HEK293 (cell line): Measurements from ENCODE around the gene MYRIP.

ENCODE experiments used
- SETDB1 ChIP-seq: IDR thresholded peaks from one replicate; pipeline ENCODE4 v1.6.1; 2017; ENCODE audit warnings: mild to moderate bottlenecking, low read length, moderate library complexity, mixed read lengths; ENCODE audit not compliant: insufficient read length
- ZNF555 ChIP-seq: fragments of 450-650 bp; formaldehyde crosslinking; conservative IDR thresholded peaks from 2 replicates; pipeline ENCODE4 v1.5.1; 2017; ENCODE audit warnings: missing biosample characterization, mild to moderate bottlenecking, missing genetic modification characterization, inconsistent platforms
- ZNF596 ChIP-seq: fragments of 450-650 bp; IDR thresholded peaks from 2 replicates; pipeline ENCODE4 v1.5.0; 2018; ENCODE audit warnings: missing biosample characterization, mild to moderate bottlenecking, missing genetic modification characterization, moderate library complexity
- ZNF658 ChIP-seq: fragments of 450-650 bp; formaldehyde crosslinking; IDR thresholded peaks from 2 replicates; pipeline ENCODE4; 2016; ENCODE audit warnings: missing biosample characterization, missing genetic modification characterization
- ZNF830 ChIP-seq: fragments of 450-650 bp; IDR thresholded peaks from 2 replicates; pipeline ENCODE4 v1.5.0; 2018; ENCODE audit warnings: missing biosample characterization, missing genetic modification characterization, low read depth, mild to moderate bottlenecking, moderate library complexity
- TF ChIP-seq, protein P1 (sequence below): fragments of 450-650 bp; formaldehyde crosslinking; IDR thresholded peaks from 2 replicates; pipeline ENCODE4 v1.5.1; 2016; ENCODE audit warnings: missing biosample characterization, missing genetic modification characterization, borderline replicate concordance
- TF ChIP-seq, protein P2 (sequence below): fragments of 450-650 bp; formaldehyde crosslinking; IDR thresholded peaks from 2 replicates; pipeline ENCODE4 v1.5.1; 2016; ENCODE audit warnings: missing biosample characterization, missing genetic modification characterization
- TF ChIP-seq, protein P3 (sequence below): fragments of 450-650 bp; formaldehyde crosslinking; IDR thresholded peaks from 2 replicates; pipeline ENCODE4 v1.5.1; 2016; ENCODE audit warnings: missing biosample characterization, missing genetic modification characterization
- TF ChIP-seq, protein P4 (sequence below): sonication (generic); formaldehyde crosslinking; IDR thresholded peaks from 2 replicates; pipeline ENCODE4 v1.8.1; 2022; ENCODE audit warnings: mild to moderate bottlenecking, moderate library complexity, missing genetic modification reagents

DNA sequence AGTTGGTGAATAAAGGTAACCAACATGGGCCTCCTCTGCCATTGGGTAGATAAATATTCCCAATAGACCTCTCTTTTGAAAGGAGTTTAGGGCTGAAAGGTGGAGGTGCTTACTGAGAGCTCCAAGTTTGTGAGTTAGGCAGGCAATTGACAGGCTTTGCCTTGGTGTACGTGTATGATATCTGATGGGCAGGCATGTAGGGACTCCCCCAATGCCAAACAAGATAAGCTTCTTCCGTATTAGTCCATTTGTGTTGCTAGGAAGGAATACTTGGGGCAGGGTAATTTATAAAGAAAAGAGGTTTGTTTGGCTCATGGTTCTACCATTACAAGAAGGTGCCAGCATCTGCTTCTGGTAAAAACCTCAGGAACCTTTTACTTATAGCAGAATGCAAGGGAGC, 339.4 kb downstream of the MYRIP start:
- TF ChIP-seq, protein P1, sequence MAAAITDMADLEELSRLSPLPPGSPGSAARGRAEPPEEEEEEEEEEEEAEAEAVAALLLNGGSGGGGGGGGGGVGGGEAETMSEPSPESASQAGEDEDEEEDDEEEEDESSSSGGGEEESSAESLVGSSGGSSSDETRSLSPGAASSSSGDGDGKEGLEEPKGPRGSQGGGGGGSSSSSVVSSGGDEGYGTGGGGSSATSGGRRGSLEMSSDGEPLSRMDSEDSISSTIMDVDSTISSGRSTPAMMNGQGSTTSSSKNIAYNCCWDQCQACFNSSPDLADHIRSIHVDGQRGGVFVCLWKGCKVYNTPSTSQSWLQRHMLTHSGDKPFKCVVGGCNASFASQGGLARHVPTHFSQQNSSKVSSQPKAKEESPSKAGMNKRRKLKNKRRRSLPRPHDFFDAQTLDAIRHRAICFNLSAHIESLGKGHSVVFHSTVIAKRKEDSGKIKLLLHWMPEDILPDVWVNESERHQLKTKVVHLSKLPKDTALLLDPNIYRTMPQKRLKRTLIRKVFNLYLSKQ (tag by site-specific recombination), result no peak
- no peak for TF ChIP-seq ZNF555 (tag by site-specific recombination)
- TF ChIP-seq, protein P2, sequence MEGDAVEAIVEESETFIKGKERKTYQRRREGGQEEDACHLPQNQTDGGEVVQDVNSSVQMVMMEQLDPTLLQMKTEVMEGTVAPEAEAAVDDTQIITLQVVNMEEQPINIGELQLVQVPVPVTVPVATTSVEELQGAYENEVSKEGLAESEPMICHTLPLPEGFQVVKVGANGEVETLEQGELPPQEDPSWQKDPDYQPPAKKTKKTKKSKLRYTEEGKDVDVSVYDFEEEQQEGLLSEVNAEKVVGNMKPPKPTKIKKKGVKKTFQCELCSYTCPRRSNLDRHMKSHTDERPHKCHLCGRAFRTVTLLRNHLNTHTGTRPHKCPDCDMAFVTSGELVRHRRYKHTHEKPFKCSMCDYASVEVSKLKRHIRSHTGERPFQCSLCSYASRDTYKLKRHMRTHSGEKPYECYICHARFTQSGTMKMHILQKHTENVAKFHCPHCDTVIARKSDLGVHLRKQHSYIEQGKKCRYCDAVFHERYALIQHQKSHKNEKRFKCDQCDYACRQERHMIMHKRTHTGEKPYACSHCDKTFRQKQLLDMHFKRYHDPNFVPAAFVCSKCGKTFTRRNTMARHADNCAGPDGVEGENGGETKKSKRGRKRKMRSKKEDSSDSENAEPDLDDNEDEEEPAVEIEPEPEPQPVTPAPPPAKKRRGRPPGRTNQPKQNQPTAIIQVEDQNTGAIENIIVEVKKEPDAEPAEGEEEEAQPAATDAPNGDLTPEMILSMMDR, result no peak
- no peak for TF ChIP-seq ZNF830 (tag by site-specific recombination)
- TF ChIP-seq ZNF596 (tag by site-specific recombination), result no peak
- TF ChIP-seq, protein P3, sequence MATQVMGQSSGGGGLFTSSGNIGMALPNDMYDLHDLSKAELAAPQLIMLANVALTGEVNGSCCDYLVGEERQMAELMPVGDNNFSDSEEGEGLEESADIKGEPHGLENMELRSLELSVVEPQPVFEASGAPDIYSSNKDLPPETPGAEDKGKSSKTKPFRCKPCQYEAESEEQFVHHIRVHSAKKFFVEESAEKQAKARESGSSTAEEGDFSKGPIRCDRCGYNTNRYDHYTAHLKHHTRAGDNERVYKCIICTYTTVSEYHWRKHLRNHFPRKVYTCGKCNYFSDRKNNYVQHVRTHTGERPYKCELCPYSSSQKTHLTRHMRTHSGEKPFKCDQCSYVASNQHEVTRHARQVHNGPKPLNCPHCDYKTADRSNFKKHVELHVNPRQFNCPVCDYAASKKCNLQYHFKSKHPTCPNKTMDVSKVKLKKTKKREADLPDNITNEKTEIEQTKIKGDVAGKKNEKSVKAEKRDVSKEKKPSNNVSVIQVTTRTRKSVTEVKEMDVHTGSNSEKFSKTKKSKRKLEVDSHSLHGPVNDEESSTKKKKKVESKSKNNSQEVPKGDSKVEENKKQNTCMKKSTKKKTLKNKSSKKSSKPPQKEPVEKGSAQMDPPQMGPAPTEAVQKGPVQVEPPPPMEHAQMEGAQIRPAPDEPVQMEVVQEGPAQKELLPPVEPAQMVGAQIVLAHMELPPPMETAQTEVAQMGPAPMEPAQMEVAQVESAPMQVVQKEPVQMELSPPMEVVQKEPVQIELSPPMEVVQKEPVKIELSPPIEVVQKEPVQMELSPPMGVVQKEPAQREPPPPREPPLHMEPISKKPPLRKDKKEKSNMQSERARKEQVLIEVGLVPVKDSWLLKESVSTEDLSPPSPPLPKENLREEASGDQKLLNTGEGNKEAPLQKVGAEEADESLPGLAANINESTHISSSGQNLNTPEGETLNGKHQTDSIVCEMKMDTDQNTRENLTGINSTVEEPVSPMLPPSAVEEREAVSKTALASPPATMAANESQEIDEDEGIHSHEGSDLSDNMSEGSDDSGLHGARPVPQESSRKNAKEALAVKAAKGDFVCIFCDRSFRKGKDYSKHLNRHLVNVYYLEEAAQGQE (tag by site-specific recombination), result no peak
- TF ChIP-seq SETDB1, result no peak
- TF ChIP-seq, protein P4, sequence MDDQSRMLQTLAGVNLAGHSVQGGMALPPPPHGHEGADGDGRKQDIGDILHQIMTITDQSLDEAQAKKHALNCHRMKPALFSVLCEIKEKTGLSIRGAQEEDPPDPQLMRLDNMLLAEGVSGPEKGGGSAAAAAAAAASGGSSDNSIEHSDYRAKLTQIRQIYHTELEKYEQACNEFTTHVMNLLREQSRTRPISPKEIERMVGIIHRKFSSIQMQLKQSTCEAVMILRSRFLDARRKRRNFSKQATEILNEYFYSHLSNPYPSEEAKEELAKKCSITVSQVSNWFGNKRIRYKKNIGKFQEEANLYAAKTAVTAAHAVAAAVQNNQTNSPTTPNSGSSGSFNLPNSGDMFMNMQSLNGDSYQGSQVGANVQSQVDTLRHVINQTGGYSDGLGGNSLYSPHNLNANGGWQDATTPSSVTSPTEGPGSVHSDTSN (CRISPR knock-in tag), result no peak
- no peak for TF ChIP-seq ZNF658 (tag by site-specific recombination)
